Hepatocyte (in vitro differentiated cells): ENCODE results near the gene SCGB3A1. TPM values are rescaled to one million over a fixed set of nuclear protein-coding genes. Genes with fewer than 3 reads are reported as not detected.

Experiments used
- DNase-seq: peaks from one replicate; pipeline ENCODE4 v3.0.0-alpha.2; 2016; ENCODE audit warnings: low spot score
- H2AFZ ChIP-seq: fragments of 200-600 bp; sonication (generic); 2 replicates; pipeline ENCODE4 v1.6.0; 2016; ENCODE audit warnings: antibody characterized with exemption, mild to moderate bottlenecking
- H3K27ac ChIP-seq: fragments of 200-600 bp; sonication (generic); 2 replicates; pipeline ENCODE4 v1.5.1; 2016; ENCODE audit warnings: mild to moderate bottlenecking
- H3K27me3 ChIP-seq: fragments of 200-600 bp; sonication (generic); 2 replicates; pipeline ENCODE4 v1.6.1; 2016
- H3K36me3 ChIP-seq: fragments of 200-600 bp; sonication (generic); replicated peaks from 2 replicates; pipeline ENCODE4 v1.5.1; 2016; ENCODE audit warnings: low read depth; ENCODE audit not compliant: insufficient read depth
- H3K4me1 ChIP-seq: fragments of 200-600 bp; sonication (generic); 2 replicates; pipeline ENCODE4 v1.5.1; 2016; ENCODE audit warnings: mild to moderate bottlenecking, moderate library complexity; ENCODE audit not compliant: insufficient read depth
- H3K4me2 ChIP-seq: fragments of 200-600 bp; sonication (generic); 2 replicates; pipeline ENCODE4 v1.6.0; 2016
- H3K4me3 ChIP-seq: fragments of 200-600 bp; sonication (generic); 2 replicates; pipeline ENCODE4 v1.5.1; 2016; ENCODE audit warnings: mild to moderate bottlenecking
- H3K79me2 ChIP-seq: fragments of 200-600 bp; sonication (generic); 2 replicates; pipeline ENCODE4 v1.6.0; 2017; ENCODE audit warnings: mild to moderate bottlenecking
- H3K9me2 ChIP-seq: fragments of 200-600 bp; sonication (generic); replicated peaks from 2 replicates; pipeline ENCODE4 v1.6.0; 2017; ENCODE audit warnings: mild to moderate bottlenecking; ENCODE audit not compliant: insufficient read depth
- H3K9me3 ChIP-seq: fragments of 200-600 bp; sonication (generic); 2 replicates; pipeline ENCODE4 v1.5.1; 2016; ENCODE audit warnings: low read depth, mild to moderate bottlenecking
- H4K20me1 ChIP-seq: fragments of 200-600 bp; sonication (generic); 2 replicates; pipeline ENCODE4 v1.6.0; 2016; ENCODE audit warnings: mild to moderate bottlenecking; ENCODE audit not compliant: insufficient read depth, poor library complexity, severe bottlenecking
- CTCF ChIP-seq: fragments of 200-600 bp; sonication (generic); IDR thresholded peaks from 2 replicates; pipeline ENCODE4 v1.5.1; 2016; ENCODE audit warnings: antibody characterized with exemption, mild to moderate bottlenecking; ENCODE audit not compliant: poor library complexity
- EZH2 ChIP-seq: fragments of 200-600 bp; sonication (generic); IDR thresholded peaks from 2 replicates; pipeline ENCODE4 v1.6.1; 2016; ENCODE audit warnings: antibody characterized with exemption, mild to moderate bottlenecking, borderline replicate concordance
- EZH2phosphoT487 ChIP-seq: fragments of 200-600 bp; sonication (generic); IDR thresholded peaks from one replicate; pipeline ENCODE4 v1.6.1; 2018; ENCODE audit warnings: antibody characterized with exemption, mild to moderate bottlenecking, low read depth, moderate library complexity; ENCODE audit not compliant: unreplicated experiment, severe bottlenecking
- WGBS: methylation state at CpG from one replicate; pipeline ENCODE4 v1.1.6; 2016; ENCODE audit warnings: low lambda C conversion rate; ENCODE audit errors: missing lambda C conversion rate; 5-methylcytosine and 5-hydroxymethylcytosine counted together
- polyA plus RNA-seq: library from polyadenylated mRNA; unstranded; fragments of >200 nt; fragmentation: Nextera tagmentation; extraction: Ambion mirVana; gene quantifications from 2 replicates; pipeline ENCODE4 v1.2.1, GENCODE V29; 2016
- total RNA-seq: library from RNA; depleted of rRNA; stranded (reverse); fragments of >200 nt; gene quantifications from 2 replicates; pipeline ENCODE4 v1.2.3, GENCODE V29; 2014

Gene SCGB3A1
- total and polyA plus RNA-seq, 2 experiments from 2014 or later: not detected

- H4K20me1 ChIP-seq: no peaks in the 10 kb centered on the region
- H3K4me3 ChIP-seq: no peak overlapping the region
- no peaks in the 10 kb centered on the region for H3K9me3 ChIP-seq
- no peak overlapping the region for H3K27ac ChIP-seq
- peaks cover 10% of the 10 kb centered on the region for H3K79me2 ChIP-seq
- H3K4me2 ChIP-seq: no peak overlapping the region
- H3K4me1 ChIP-seq: no peaks in the 10 kb centered on the region
- 93% methylated on average over 8 of the region's 8 CpGs for WGBS
- no peak overlapping the region for H2AFZ ChIP-seq
- H3K36me3 ChIP-seq: no peaks in the 10 kb centered on the region
- no peaks in the 10 kb centered on the region for H3K27me3 ChIP-seq
- no peak for TF ChIP-seq CTCF
- TF ChIP-seq EZH2: no peak
- TF ChIP-seq EZH2phosphoT487: no peak
- no peak for DNase-seq
- no peaks in the 10 kb centered on the region for H3K9me2 ChIP-seq
These were observed 22.4 kb downstream of the SCGB3A1 start for GRCh38 chr5:180568914-180569313.

- WGBS: 83% methylated on average over 3 of the region's 3 CpGs
- Histone ChIP-seq H3K9me3 (no peaks in the 10 kb centered on the region), H3K36me3 (no peaks in the 10 kb centered on the region), H3K27me3 (no peaks in the 10 kb centered on the region), H4K20me1 (peaks cover 4% of the 10 kb centered on the region), H3K27ac (no peak overlapping the region), H2AFZ (no peak overlapping the region), H3K4me3 (no peak overlapping the region), H3K4me1 (no peaks in the 10 kb centered on the region), H3K4me2 (no peak overlapping the region), H3K9me2 (no peaks in the 10 kb centered on the region), H3K79me2 (peaks cover 49% of the 10 kb centered on the region)
- TF ChIP-seq EZH2 (no peak), EZH2phosphoT487 (no peak), CTCF (no peak)
- DNase-seq: no peak
These were observed 27.3 kb downstream of the SCGB3A1 start for GRCh38 chr5:180563994-180564393.

DNA sequence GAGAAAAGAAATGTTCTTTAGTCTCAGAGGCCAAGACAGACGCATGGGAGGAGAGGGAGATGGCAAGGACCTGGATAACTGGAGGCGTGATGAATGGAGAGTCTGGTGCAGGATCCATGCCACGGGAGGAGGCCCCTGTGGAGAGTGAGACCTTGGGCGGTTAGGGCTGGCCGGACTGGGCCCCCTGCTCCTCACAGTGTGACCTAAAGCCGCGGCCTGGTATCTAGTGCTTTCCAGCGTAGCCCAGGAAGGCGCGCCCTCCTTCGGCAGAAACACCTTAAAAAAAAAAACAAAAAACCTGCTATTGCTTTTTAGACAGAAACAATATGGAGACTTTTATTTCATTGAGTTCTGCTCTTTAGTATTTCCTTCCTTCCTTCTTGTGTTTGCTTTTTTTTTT, 33.1 kb downstream of the SCGB3A1 start:
- no peak overlapping the region for H3K4me3 ChIP-seq
- H3K79me2 ChIP-seq: peaks cover 65% of the 10 kb centered on the region
- H3K4me1 ChIP-seq: peaks cover 4% of the 10 kb centered on the region
- H2AFZ ChIP-seq: no peak overlapping the region
- peaks cover 4% of the 10 kb centered on the region for H4K20me1 ChIP-seq
- TF ChIP-seq EZH2: no peak
- TF ChIP-seq EZH2phosphoT487: no peak
- no peak for TF ChIP-seq CTCF
- H3K9me3 ChIP-seq: no peaks in the 10 kb centered on the region
- DNase-seq: no peak
- H3K27ac ChIP-seq: no peak overlapping the region
- H3K9me2 ChIP-seq: no peaks in the 10 kb centered on the region
- WGBS: 96% methylated on average over 11 of the region's 11 CpGs
- no peaks in the 10 kb centered on the region for H3K27me3 ChIP-seq
- no peak overlapping the region for H3K4me2 ChIP-seq
- H3K36me3 ChIP-seq: no peaks in the 10 kb centered on the region

DNA sequence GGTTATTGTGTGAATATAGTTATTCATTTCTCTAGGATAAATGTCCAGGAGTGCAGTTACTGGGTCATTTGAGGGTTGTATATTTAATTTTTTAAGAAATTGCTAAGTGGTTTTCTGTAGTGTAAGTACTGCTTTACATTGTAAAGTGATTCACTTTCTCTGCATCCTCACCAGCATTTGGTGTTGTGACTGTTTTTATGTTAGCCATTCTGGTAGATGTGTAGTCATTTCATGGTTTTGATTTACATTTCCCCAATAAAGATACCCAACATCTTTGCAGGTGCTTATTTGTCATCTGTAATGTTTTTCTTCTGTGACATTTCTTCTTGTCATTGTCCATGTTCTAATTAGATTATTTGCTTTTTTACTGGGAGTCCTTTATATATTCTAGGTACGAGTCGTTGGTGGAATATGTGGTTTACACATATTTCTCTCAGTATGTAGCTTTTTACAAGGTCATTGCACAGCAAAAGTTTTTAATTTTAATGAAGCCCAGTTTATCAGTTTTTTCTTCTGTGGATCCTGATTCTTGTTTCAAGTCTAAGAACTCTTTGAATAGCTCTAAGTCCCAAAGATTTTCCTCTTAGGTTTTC, 34.0 kb downstream of the SCGB3A1 start:
- Histone ChIP-seq H3K9me2 (no peaks in the 10 kb centered on the region), H3K9me3 (no peaks in the 10 kb centered on the region), H3K79me2 (peaks cover 63% of the 10 kb centered on the region), H3K27ac (no peak overlapping the region), H3K4me1 (peaks cover 4% of the 10 kb centered on the region), H2AFZ (no peak overlapping the region), H3K4me3 (no peak overlapping the region), H4K20me1 (peaks cover 4% of the 10 kb centered on the region), H3K36me3 (no peaks in the 10 kb centered on the region), H3K4me2 (no peak overlapping the region), H3K27me3 (no peaks in the 10 kb centered on the region)
- no peak for DNase-seq
- TF ChIP-seq EZH2phosphoT487 (no peak), CTCF (no peak), EZH2 (no peak)
- 76% methylated on average over 2 of the region's 2 CpGs for WGBS
